ENCODE data around the gene KRTAP29-1.

GRCh38 chr17:41302981-41303380 lies 330 bp upstream of the KRTAP29-1 start:
- TF ChIP-seq, protein P1, sequence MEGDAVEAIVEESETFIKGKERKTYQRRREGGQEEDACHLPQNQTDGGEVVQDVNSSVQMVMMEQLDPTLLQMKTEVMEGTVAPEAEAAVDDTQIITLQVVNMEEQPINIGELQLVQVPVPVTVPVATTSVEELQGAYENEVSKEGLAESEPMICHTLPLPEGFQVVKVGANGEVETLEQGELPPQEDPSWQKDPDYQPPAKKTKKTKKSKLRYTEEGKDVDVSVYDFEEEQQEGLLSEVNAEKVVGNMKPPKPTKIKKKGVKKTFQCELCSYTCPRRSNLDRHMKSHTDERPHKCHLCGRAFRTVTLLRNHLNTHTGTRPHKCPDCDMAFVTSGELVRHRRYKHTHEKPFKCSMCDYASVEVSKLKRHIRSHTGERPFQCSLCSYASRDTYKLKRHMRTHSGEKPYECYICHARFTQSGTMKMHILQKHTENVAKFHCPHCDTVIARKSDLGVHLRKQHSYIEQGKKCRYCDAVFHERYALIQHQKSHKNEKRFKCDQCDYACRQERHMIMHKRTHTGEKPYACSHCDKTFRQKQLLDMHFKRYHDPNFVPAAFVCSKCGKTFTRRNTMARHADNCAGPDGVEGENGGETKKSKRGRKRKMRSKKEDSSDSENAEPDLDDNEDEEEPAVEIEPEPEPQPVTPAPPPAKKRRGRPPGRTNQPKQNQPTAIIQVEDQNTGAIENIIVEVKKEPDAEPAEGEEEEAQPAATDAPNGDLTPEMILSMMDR (IDR thresholded peaks at IDR 0.05): no peak
- TF ChIP-seq POLR2A (IDR thresholded peaks at IDR 0.05): no peak

Data from esophagus squamous epithelium (tissue), 4 donors.